GM12878 (cell line): ENCODE measurements around the gene GHRH.

ENCODE experiments used
- CTCF ChIP-seq, 3 experiments: IDR thresholded peaks in 2 of 3; conservative IDR thresholded peaks in 1 of 3; 2 replicates each; pipeline ENCODE4 v1.5.1; 2011; ENCODE audit warnings: low read depth in 3 of 3, low read length in 3 of 3, mild to moderate bottlenecking in 3 of 3, control low read depth in 2 of 3, moderate library complexity in 2 of 3, inconsistent platforms in 1 of 3, mixed read lengths in 1 of 3; ENCODE audit not compliant: control insufficient read depth in 2 of 3, insufficient read depth in 1 of 3; ENCODE audit errors: extremely low read depth in 1 of 3
- FOXK2 ChIP-seq: fragments of 450-650 bp; IDR thresholded peaks from 2 replicates; pipeline ENCODE4 v1.6.1; 2017; ENCODE audit warnings: mild to moderate bottlenecking, moderate library complexity
- POLR2A ChIP-seq: IDR thresholded peaks from 2 replicates; pipeline ENCODE4 v1.6.1; 2011; ENCODE audit warnings: low read depth, mild to moderate bottlenecking, low read length
- ZNF217 ChIP-seq: fragments of 450-650 bp; IDR thresholded peaks from 2 replicates; pipeline ENCODE4 v1.6.1; 2017; ENCODE audit warnings: antibody characterized with exemption, mild to moderate bottlenecking
- ZNF24 ChIP-seq: fragments of 450-650 bp; IDR thresholded peaks from 2 replicates; pipeline ENCODE4 v1.6.1; 2017; ENCODE audit warnings: antibody characterized with exemption, mild to moderate bottlenecking
- TF ChIP-seq, protein P1 (sequence below): fragments of 450-650 bp; IDR thresholded peaks from 2 replicates; pipeline ENCODE4 v1.6.1; 2017; ENCODE audit warnings: antibody characterized with exemption, mild to moderate bottlenecking, moderate library complexity
- TF ChIP-seq, protein P2 (sequence below): IDR thresholded peaks from 2 replicates; pipeline ENCODE4 v1.6.1; 2012; ENCODE audit warnings: low read depth, low read length, improper control_type of control experiment

- peak; percentile 74 for TF ChIP-seq ZNF217
- no peak for TF ChIP-seq FOXK2
- peak; percentile 71; the same call in 1 of the 2 replicates for TF ChIP-seq ZNF24
- TF ChIP-seq, protein P1, sequence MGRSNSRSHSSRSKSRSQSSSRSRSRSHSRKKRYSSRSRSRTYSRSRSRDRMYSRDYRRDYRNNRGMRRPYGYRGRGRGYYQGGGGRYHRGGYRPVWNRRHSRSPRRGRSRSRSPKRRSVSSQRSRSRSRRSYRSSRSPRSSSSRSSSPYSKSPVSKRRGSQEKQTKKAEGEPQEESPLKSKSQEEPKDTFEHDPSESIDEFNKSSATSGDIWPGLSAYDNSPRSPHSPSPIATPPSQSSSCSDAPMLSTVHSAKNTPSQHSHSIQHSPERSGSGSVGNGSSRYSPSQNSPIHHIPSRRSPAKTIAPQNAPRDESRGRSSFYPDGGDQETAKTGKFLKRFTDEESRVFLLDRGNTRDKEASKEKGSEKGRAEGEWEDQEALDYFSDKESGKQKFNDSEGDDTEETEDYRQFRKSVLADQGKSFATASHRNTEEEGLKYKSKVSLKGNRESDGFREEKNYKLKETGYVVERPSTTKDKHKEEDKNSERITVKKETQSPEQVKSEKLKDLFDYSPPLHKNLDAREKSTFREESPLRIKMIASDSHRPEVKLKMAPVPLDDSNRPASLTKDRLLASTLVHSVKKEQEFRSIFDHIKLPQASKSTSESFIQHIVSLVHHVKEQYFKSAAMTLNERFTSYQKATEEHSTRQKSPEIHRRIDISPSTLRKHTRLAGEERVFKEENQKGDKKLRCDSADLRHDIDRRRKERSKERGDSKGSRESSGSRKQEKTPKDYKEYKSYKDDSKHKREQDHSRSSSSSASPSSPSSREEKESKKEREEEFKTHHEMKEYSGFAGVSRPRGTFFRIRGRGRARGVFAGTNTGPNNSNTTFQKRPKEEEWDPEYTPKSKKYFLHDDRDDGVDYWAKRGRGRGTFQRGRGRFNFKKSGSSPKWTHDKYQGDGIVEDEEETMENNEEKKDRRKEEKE = no peak
- TF ChIP-seq, protein P2, sequence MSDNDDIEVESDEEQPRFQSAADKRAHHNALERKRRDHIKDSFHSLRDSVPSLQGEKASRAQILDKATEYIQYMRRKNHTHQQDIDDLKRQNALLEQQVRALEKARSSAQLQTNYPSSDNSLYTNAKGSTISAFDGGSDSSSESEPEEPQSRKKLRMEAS = no peak
- TF ChIP-seq POLR2A = no peak
- TF ChIP-seq CTCF (IDR thresholded peaks at IDR 0.05 in 2 of 3, conservative IDR thresholded peaks at IDR 0.05 in 1 of 3; ENCODE audit: control insufficient read depth in 2 of 3, extremely low read depth in 1 of 3, insufficient read depth in 1 of 3, low read depth in 3 of 3, low read length in 3 of 3) = no peak
These were observed 3.5 kb upstream of the GHRH start for GRCh38 chr20:37265152-37265551.
